ENCODE data around the gene SESN1.

The SESN1 gene

DNA sequence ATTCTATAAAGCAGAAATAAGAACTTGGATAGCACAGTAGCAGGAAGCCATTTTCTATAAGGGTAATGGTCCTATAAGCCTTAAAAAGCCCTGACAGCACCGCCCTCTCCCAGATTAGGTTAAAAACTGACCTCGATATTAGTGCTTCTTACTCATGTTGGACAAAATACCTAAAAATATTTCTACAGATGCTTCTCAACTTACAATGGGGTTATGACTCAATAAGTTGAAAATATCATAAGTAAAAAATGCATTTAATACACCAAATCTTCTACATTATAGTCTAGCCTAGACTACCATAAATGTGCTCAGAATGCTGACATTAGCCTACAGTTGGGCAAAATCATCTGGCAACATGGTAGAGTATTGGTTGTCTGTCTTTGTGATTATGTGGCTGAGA lies 70.3 kb downstream of the SESN1 start:
- DNase-seq, result no peak

DNA sequence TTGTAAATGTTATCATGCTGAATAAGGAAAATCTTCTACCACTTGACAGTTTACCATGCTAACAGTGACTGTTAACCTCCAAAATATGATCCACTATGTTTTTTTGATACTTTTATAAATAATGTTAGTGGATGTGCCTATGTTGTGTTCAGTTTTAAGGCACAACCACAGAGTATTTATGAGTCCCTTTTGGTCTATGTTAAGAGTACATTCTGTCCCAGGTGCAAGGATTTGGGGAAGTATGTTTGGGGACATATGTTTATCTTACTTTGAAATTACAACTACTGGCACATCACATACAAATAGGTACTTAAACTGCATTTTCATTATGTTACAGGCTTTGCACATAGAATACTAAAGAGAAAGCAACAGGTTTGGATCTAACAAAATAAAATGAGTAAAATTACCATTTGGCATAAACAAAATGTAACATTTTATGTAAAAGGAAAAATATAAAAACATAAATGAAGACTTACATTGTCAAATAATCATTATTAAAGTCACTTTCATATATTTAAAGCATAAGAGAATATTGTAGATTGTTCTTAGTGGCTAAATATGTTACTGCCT lies 71.2 kb downstream of the SESN1 start:
- DNase-seq, result no peak

DNA sequence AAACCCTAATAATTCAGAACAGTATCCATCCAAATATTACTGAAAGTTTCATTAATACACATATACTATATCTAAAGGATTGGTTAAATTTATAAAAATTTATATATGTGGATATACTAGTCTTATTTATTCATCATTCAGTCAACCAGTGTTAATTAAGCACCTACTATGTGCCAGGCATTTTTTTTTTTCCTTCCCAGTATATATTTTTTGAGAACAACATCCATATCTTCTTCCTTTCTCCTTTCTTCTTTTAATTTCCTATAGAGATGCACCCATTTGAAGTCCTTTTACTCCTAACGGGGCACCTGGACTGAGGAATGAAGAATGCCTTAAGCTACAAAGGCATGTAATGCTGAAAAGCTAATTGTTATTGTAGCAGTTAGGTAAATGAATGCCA lies 72.8 kb downstream of the SESN1 start:
- DNase-seq, result no peak

DNA sequence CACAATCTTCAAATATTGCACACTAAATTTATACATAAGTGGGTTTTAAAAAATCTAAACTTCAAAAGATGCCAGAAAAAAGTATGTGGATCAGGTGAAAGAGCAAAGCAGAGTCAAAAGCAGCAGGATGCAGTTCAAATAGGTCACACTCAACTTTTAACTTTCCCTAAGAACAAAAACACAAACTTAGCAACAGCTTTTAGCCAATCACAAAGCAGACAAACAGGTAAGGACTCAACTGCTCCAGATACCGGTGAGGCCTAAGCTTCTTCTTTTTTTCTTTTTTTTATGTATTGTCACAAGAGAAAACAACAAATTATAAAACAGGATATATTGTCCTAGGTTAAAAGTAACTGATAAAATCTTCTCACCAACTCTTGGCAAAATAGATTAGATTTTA lies 74.7 kb downstream of the SESN1 start:
- no peak for DNase-seq

DNA sequence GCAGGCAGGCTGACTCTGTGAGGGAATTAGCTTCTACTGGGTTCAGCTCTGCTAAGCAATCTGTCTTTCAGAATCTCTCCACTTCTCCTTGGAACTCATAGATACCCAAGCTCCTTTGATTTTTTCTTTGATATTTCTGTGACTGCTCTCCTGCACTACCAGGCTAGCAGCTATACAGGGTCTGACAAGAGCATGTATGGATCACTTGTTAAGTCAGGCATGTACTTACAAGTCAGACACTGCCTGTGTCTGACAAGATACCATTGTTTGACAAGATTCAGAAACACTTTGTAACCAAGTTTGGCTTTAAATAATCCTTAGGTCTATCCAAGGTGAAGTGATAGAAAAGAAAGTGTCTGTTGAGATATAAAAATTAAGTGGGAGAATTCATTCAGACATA lies 79.5 kb downstream of the SESN1 start:
- DNase-seq, result no peak

DNA sequence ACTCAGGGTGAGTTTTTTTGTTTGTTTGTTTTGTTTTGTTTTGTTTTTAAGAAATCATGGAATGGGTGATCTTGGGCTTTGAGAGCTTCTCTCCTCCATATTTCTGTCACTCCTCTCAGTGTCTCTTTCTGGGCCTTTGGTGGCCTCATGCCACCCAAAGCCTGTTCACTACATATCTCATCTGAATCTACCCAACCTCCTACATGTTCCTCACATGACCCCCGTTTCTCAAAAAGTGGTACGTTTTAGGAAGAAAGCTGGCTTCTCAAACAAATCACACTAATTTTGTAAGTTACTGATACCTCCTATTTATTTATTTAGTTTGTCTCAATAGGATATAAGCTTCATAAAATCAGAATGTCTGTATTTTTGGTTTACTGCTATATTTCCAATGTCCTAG lies 80.0 kb downstream of the SESN1 start:
- peak; percentile 32 for DNase-seq

DNA sequence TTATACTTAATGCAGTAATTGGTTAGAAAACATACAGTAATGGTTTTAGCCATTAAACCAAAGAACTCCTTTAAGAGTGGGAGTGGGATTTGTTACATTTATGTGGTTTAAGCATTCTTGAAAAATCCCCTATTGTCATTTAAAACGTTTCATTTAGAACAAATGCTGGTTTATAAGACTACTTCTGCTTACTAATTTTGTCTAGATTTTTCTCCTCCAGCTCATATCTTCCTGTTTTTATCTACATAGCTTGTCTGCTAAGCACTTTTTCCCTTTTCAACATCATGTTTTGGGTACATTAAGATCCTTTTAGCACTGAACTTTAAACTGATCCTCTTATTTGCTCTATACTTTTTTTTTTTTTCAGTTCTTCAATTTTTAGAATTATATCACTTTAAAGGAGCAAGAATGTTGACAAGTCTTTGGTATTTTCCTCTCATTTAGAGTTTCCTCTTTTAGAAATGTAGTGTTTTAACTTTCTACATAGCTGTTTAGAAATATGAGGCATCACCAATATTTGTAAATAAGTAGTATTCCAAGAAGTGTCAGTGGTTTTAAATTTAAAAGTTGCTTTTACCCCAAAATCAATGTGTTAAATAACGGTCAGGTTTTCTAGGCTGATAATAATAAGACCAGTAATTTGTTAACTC lies 80.9 kb downstream of the SESN1 start:
- peak; percentile 66 for DNase-seq

DNA sequence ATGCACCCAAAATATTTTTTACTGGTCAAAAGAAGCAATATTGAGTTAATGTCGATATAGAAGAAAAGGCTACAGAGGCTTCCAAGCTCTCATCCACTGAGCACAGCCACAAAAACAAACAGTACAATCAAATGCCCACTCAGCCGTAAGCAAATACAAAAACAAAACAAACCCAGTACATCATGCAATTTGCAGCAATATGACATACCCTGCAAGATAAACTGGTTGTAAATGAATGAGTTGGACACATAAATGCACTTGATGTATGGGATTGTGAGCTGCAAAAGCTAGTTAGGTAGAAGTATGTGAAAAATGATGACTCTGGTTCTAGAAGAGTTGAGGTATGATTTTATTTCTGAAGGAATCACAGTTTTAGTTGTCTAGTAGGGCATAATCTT lies 83.9 kb downstream of the SESN1 start:
- DNase-seq, result no peak

DNA sequence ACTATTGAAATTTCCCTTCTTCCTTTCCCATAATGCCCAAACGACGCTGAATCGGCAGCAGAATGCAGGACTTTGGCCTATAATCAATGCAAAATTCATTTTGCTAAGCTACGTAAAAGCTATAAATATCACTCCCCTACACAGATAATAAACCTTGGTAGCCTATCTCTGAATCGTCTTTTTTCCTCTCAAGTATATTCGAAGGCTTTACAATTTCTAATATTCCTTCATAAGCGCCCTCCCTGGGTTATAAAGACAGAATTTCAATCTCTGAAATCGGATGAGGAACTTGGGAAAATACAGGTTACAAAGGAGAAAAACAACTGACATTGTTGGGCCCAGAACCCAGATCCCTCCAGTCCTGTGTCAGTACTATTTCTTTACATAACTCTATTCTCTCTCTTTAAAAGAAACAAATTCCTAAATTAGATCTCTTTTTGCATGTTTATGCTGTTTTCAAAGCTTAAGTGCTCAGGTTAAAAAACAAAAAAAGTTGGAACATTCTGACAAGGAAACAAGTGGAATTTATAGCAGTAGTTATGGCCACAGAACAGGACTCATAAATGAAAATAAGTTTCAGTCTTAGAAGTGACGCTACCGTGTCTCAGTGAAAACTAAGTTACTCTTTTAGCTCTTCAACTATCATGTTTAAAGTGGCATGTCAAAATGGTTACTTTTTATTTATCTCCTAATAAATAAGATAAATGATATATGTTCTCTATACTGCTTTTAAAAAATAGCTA lies 84.5 kb downstream of the SESN1 start:
- DNase-seq, result no peak

DNA sequence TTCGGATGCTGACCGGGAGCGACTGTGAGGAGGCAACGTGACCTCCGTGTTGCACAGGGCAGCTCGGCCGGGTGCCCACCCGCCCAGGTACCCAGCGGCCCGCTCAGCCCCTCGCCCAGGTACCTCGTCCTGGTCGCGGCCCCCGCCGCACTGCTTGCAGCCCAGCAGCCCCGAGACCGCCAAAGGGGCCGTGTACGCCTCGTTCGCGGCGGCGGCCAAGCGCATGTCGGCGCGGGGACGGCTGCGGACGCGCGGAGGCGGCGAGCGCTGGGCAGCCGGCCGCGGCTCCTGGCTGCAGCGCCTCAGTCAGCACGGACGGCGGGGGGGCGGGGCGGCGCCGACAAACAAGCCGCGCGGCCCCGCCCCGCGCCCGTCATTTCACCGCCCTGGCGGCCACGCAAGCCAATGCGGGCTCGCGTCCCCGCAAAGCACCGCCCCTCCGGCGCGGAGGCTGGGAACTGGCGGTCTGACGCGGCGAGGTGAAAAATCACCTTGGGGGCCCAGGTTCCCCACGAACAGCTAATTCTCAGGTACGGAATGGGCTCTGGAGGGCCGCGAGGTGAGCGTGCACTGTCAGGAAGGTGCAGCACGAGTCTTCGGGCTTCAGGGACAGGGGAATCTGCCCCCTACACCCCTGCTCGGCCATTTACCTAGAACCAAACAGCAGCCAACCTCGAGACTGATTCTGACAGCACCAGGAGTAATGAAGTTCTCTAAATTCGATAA lies 85.2 kb downstream of the SESN1 start:
- DNase-seq, result peak; percentile 92

DNA sequence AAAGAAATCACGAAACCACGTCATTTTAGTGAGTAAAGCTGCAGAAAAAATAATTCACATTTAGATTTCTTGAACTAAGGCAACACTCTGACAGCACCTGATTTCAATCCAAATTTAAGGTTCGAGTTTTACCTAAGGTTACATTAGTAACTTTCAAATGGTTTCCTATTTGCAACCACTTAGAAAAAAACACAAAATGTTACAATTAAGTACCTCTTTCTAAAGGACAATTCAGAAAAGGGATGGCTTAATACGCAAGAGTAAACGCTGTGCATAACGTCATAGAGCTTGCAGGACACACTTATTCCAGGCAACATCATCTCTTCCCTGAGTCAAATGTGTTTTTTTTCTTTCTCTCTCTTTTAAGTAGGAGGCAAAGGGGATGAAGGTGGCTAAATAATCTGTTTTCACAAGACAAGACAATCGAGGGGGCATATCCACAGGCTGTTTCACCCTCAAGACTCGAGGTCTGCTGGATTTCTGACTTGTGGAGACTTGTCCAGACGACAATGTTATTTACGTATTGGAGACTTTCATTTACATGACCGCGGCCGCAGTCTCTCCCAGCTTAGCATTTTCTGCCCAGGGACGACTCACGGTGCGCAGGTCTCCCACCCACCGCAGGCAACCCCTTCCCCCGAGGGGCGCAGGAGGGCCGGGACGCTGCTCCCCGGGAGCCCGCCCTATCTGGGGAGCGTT lies 86.0 kb downstream of the SESN1 start:
- DNase-seq, result peak; percentile 60

DNA sequence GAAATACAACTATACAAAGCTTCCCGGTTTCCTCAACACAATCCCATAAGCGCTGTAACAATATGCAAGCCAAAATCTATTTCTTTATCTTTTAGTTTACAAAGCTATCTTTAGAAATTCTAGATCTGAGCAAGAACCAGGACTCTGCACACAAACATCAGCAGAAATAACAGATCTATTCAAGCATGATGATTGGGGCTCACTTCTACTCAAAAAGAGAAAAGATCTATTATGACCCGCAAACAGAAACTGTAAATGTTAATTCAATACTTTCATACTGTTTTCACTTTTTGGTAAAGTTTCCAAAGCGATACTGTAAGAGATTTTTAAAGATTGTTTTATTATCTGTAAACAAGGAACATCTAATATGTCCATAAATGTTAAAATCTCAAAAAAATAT lies 86.6 kb downstream of the SESN1 start:
- DNase-seq, result no peak

DNA sequence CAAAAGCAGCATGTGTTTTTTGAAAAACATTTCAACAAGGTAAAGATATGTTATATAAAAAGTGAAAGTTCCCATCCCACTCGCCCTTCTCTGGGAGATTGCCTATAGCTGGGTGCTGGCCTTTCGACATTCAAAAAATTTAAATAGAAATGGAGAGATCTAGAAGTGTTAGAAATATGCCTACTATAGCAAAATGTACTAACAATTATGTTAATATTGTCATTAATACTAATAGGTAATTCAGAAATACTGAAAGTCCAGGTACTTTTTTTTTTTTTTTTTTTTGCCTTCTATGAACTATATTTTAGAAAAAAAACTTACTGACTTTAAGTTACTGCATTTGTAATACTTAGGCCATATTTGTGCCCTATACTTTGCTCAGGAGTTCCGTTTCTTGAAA lies 87.1 kb downstream of the SESN1 start:
- DNase-seq, result peak; percentile 16

DNA sequence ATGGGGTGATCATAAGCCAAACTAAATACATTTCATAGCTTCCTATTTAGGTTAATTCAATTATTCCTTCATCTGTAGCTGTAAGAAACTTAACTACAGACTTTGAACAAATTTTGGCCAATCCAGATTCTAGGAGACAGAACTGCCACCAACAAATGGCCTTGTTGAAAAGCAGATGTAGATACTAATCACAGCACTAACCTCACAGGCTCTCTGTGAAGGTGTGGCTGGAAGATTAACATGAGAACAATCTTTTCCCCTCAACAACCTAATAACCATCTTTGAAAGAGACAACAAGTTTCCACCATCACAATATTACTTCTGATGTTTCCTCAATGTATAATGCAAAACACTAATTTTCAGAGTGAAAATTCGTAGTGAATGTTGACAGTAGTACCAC lies 87.8 kb downstream of the SESN1 start:
- no peak for DNase-seq

DNA sequence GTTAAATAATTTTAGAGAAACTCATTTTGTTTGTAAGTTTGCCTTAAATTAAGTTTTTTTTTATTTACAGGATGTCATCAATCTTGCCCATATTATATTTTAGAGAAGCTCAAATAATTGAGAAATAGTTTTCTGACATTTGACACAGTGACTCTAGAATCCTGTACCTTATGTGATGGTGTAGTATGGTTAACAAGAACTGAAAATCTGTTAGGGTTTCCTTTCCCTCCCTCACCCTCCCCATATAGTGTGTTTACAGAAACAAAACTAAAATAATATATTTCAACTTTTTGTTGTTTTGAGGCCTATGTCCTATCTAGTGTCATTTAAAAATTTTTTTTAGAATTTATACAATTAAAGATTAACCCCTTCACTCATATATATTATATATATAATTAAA lies 91.8 kb downstream of the SESN1 start:
- DNase-seq, result no peak

DNA sequence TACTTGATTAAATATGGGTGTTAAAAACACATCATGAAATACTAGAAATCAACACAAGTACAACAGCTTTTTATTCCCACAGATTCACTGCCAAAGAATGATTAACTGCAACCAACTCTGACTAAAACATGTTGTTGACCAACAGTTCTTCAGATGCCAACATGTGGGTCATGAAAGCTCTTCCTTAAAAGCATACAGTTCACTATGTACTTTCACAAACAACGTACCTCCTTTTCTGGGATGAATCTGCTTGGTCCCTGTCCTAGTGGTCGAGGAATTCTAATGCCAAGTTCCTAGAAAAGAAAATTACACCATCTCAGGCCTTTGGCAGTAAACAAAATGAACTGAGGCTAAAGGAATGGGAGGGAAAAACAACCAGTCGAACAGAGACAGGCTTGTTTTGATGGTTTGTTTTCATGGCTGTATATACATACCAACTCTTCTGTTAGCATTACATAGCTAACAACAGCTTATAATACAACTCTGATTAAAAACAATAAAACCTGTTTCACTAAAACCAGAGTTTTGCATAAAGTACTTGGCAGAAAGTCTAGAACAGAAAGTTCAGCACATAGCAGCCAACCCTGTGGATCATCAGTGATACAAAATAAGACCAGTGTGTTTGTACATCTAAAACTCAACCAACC lies 92.5 kb downstream of the SESN1 start:
- peak; percentile 47 for DNase-seq

DNA sequence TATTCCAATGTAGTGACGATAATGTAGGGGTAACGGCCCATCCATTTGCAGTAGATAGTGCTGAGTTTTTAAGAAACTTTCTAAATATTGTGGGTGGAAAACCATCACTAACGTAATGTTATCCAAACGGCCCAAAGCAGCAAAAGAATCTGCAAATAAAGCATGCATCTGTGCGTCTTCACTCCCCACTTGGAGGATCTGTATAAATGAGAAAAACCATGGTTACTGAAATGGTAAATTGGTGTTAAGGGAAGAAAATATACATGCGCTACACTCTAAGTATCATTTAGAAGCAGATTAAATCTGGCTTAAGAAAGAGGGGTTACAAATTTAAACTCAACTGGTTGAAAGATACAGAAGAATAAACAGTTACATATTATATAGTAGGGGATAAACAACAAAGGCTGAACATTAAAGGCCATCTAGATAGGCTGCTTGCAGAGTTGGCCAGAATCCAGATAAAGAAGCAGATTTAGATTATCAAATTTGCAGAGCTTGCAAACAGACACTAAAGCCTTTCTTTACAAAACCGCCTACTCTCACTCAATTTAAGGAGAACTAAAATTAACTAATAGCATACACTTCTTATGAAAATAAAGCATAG lies 93.3 kb downstream of the SESN1 start:
- no peak for DNase-seq

DNA sequence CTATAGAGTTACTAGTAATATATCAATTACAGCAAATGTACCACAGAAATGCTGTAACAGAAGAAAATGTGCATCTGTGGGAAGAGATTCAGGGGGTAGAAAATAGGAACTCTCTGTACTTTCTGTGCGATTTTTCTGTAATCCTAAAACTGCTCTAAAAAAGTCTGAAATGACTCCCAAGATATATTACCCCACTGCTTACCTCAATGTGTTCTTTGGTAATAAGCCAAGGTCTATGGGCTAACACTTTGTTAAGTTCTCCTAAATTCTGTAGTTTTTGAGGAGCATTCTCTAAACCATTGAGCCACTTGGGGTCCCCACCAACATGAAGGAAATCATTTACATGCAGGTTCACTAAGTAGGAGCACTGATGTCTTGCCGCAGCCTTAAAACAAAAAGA lies 94.4 kb downstream of the SESN1 start:
- DNase-seq, result no peak

DNA sequence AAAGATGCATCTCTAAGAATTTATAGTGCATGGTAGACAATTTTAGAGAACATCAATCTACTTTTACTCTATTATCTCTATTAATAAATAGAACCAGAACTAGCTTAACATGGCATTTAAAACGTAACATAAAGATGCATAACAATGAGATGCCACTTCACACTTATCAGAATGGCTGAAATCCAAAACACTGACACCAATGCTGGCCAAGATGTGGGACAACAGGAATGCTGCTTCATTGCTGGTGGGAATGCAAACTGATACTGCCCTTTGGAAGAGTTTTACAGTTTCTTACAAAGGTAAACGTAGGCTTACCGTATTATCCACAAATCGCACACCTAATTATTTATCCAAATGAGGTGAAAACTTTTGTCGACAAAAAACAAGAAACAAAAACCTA lies 95.2 kb downstream of the SESN1 start:
- DNase-seq, result no peak

DNA sequence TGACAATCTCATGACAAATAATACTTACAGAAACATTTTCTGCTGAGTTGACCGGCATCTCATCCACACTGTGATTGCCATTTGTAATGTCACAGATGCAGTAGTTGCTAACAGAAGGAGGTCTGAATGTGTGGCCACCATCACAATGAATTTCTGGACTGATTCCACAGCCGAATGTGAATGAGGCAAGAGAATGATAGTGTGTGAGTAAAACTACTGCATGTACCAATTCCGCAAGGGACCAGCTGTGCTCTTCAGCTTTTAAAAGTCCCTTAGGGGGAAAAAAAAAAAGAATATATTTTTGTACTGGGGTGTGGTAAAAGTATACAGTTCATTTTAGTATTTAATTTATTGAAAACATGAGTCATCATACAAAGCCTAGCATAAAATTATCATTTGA lies 96.2 kb downstream of the SESN1 start:
- DNase-seq, result no peak

DNA sequence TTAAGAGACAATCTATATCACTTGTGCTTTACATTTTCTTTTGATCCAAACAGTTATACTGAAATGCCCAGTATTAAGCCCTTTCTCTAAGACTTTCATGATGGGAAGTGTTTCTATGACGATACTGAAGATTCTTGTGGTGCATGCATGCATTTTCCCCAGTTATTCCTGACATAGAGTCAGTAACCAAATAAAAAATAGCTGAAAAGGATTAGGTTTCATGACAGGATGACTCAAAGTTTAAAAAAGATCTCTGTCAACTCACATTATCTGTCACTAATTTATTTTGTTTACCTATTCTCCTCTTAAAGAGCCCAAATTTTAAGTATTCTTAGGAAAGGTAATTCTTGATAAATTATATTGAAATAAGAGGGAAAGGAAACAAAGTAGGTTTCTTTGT lies 98.4 kb downstream of the SESN1 start:
- no peak for DNase-seq

DNA sequence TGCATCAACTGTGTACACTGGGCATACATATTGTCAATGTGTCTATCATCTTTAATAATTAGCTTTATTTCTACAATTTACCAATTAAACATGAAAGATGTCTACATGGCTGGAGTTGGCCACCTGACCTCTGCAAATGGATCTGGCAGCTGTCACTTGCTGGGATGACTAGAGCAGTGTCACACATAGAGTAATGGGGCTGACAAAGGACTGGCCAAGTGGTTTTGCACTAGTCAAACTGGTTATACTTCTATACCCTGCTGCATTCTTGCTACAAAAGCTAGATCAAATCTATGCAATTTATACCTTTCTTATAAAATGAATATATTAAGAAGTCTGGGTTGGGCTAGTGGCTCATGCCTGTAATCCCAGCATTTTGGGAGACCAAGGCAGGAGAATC lies 99.3 kb downstream of the SESN1 start:
- DNase-seq, result no peak

Measured in inflammatory macrophage treated with lipopolysaccharide for 4 hours (primary cell).